HCT116 (cell line): ENCODE data around the gene ZBTB7C.

ENCODE experiments used
- CBX3 ChIP-seq: IDR thresholded peaks from 2 replicates; pipeline ENCODE4 v1.6.1; 2012; ENCODE audit warnings: low read depth
- POLR2A ChIP-seq: IDR thresholded peaks from 2 replicates; pipeline ENCODE4 v1.7.0; 2011; ENCODE audit warnings: borderline replicate concordance; ENCODE audit not compliant: insufficient read depth, insufficient read length; ENCODE audit errors: extremely low read depth
- POLR2AphosphoS5 ChIP-seq: IDR thresholded peaks from 2 replicates; pipeline ENCODE4 v1.6.1; 2011; ENCODE audit warnings: mild to moderate bottlenecking, low read depth, low read length, moderate library complexity
- SP1 ChIP-seq: IDR thresholded peaks from 2 replicates; pipeline ENCODE4 v1.6.1; 2012; ENCODE audit warnings: low read depth
- TCF7L2 ChIP-seq: IDR thresholded peaks from 2 replicates; pipeline ENCODE4 v1.7.0; 2011; ENCODE audit warnings: borderline replicate concordance, inconsistent platforms; ENCODE audit not compliant: insufficient read depth, insufficient read length; ENCODE audit errors: extremely low read depth
- YY1 ChIP-seq: IDR thresholded peaks from 2 replicates; pipeline ENCODE4 v1.6.1; 2011; ENCODE audit warnings: low read length, low read depth, moderate library complexity, mild to moderate bottlenecking; ENCODE audit not compliant: insufficient replicate concordance; ENCODE audit errors: extremely low read depth
- TF ChIP-seq, protein P1 (sequence below), 3 experiments: fragments of 200-600 bp in 1 of 3; sonication (generic) in 1 of 3; IDR thresholded peaks in 2 of 3; conservative IDR thresholded peaks in 1 of 3; 2 replicates each; pipeline ENCODE4 v1.5.1; 2012 to 2017; ENCODE audit warnings: low read depth in 2 of 3, low read length in 2 of 3, antibody characterized with exemption in 1 of 3, borderline replicate concordance in 1 of 3, control low read depth in 1 of 3, mild to moderate bottlenecking in 1 of 3, mixed read lengths in 1 of 3, mixed run types in 1 of 3, moderate library complexity in 1 of 3; ENCODE audit not compliant: insufficient read depth in 1 of 3

GRCh38 chr18:48393776-48394175 lies 15.4 kb downstream of the ZBTB7C start:
- TF ChIP-seq, protein P1, sequence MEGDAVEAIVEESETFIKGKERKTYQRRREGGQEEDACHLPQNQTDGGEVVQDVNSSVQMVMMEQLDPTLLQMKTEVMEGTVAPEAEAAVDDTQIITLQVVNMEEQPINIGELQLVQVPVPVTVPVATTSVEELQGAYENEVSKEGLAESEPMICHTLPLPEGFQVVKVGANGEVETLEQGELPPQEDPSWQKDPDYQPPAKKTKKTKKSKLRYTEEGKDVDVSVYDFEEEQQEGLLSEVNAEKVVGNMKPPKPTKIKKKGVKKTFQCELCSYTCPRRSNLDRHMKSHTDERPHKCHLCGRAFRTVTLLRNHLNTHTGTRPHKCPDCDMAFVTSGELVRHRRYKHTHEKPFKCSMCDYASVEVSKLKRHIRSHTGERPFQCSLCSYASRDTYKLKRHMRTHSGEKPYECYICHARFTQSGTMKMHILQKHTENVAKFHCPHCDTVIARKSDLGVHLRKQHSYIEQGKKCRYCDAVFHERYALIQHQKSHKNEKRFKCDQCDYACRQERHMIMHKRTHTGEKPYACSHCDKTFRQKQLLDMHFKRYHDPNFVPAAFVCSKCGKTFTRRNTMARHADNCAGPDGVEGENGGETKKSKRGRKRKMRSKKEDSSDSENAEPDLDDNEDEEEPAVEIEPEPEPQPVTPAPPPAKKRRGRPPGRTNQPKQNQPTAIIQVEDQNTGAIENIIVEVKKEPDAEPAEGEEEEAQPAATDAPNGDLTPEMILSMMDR (IDR thresholded peaks at IDR 0.05 in 2 of 3, conservative IDR thresholded peaks at IDR 0.05 in 1 of 3; ENCODE audit: borderline replicate concordance in 1 of 3, insufficient read depth in 1 of 3, low read depth in 2 of 3, low read length in 2 of 3), result no peak
- TF ChIP-seq POLR2A, result no peak
- TF ChIP-seq YY1, result no peak
- TF ChIP-seq TCF7L2, result no peak
- no peak for TF ChIP-seq SP1
- no peak for TF ChIP-seq CBX3
- TF ChIP-seq POLR2AphosphoS5, result no peak
